HepG2 (cell line): ENCODE measurements around the gene DMXL2. TPM values are rescaled to one million over a fixed set of nuclear protein-coding genes. Genes with fewer than 3 reads are reported as not detected.

Experiments
- ARHGAP35 ChIP-seq: sonication (generic); formaldehyde crosslinking; IDR thresholded peaks from 2 replicates; pipeline ENCODE4 v1.9.0; 2022; ENCODE audit warnings: mild to moderate bottlenecking, inconsistent platforms, moderate library complexity, missing genetic modification reagents, borderline replicate concordance
- ATM ChIP-seq: fragments of 450-650 bp; IDR thresholded peaks from 2 replicates; pipeline ENCODE4 v1.7.1; 2017; ENCODE audit warnings: mild to moderate bottlenecking, borderline replicate concordance
- CREBL2 ChIP-seq: sonication (generic); formaldehyde crosslinking; IDR thresholded peaks from 2 replicates; pipeline ENCODE4 v1.8.1; 2023; ENCODE audit warnings: missing genetic modification reagents, mild to moderate bottlenecking, borderline replicate concordance
- FIP1L1 ChIP-seq: fragments of 200-400 bp; formaldehyde crosslinking; IDR thresholded peaks from 2 replicates; pipeline ENCODE4 v1.6.1; 2018; ENCODE audit warnings: low read depth, mild to moderate bottlenecking, low read length, moderate library complexity, borderline replicate concordance; ENCODE audit not compliant: insufficient read depth
- FOSL1 ChIP-seq: sonication (generic); formaldehyde crosslinking; IDR thresholded peaks from 2 replicates; pipeline ENCODE4 v1.9.0; 2021; ENCODE audit warnings: missing genetic modification reagents, borderline replicate concordance
- KLF11 ChIP-seq: IDR thresholded peaks from 2 replicates; pipeline ENCODE4 v1.6.1; 2016; ENCODE audit warnings: missing compliant biosample characterization
- PAX8 ChIP-seq: sonication (generic); formaldehyde crosslinking; IDR thresholded peaks from 2 replicates; pipeline ENCODE4 v1.8.0; 2022; ENCODE audit warnings: mild to moderate bottlenecking, missing genetic modification reagents, borderline replicate concordance
- PHB2 ChIP-seq: fragments of 450-650 bp; IDR thresholded peaks from 2 replicates; pipeline ENCODE4 v1.6.1; 2018; ENCODE audit not compliant: partially characterized antibody
- TCF12 ChIP-seq, 2 experiments: fragments of 450-650 bp in 1 of 2; sonication (generic) in 1 of 2; formaldehyde crosslinking in 1 of 2; IDR thresholded peaks; 2 replicates each; pipeline versions ENCODE4 v1.6.1 to v1.8.0; 2017 to 2022; ENCODE audit warnings: antibody characterized with exemption in 1 of 2, mild to moderate bottlenecking in 1 of 2, missing genetic modification reagents in 1 of 2, moderate library complexity in 1 of 2
- THAP11 ChIP-seq: IDR thresholded peaks from 2 replicates; pipeline ENCODE4 v1.6.1; 2016; ENCODE audit warnings: missing biosample characterization, missing genetic modification reagents
- ZBTB20 ChIP-seq: sonication (generic); formaldehyde crosslinking; IDR thresholded peaks from 2 replicates; pipeline ENCODE4 v1.8.1; 2023; ENCODE audit warnings: missing genetic modification reagents, low read depth, mild to moderate bottlenecking, borderline replicate concordance
- ZBTB44 ChIP-seq: sonication (generic); formaldehyde crosslinking; IDR thresholded peaks from 2 replicates; pipeline ENCODE4 v1.4.0; 2020; ENCODE audit warnings: missing genetic modification reagents
- ZKSCAN1 ChIP-seq: fragments of 150-350 bp; IDR thresholded peaks from 2 replicates; pipeline ENCODE4 v1.6.1; 2014; ENCODE audit warnings: low read length
- ZNF136 ChIP-seq: sonication (generic); formaldehyde crosslinking; IDR thresholded peaks from 2 replicates; pipeline ENCODE4 v1.8.1; 2022; ENCODE audit warnings: low read depth, mild to moderate bottlenecking, moderate library complexity, missing genetic modification reagents
- ZNF431 ChIP-seq: sonication (generic); formaldehyde crosslinking; IDR thresholded peaks from 2 replicates; pipeline ENCODE4 v1.9.0; 2022; ENCODE audit warnings: missing genetic modification reagents, low read depth, mild to moderate bottlenecking, borderline replicate concordance
- ZNF614 ChIP-seq: IDR thresholded peaks from 2 replicates; pipeline ENCODE4 v1.6.1; 2018; ENCODE audit warnings: missing biosample characterization, missing genetic modification reagents, inconsistent platforms, borderline replicate concordance
- ZNF691 ChIP-seq: sonication (generic); formaldehyde crosslinking; IDR thresholded peaks from 2 replicates; pipeline ENCODE4 v1.4.0; 2020; ENCODE audit warnings: missing genetic modification reagents, low read depth, mild to moderate bottlenecking, borderline replicate concordance
- ZNF850 ChIP-seq: sonication (generic); formaldehyde crosslinking; conservative IDR thresholded peaks from 2 replicates; pipeline ENCODE4 v1.9.0; 2021; ENCODE audit warnings: mild to moderate bottlenecking, missing genetic modification reagents
- polyA plus RNA-seq, 8 experiments: library from polyadenylated mRNA; depleted of rRNA in 3 of 8; stranded (reverse) in 7 of 8; unstranded in 1 of 8; fragments of >200 nt; fragmentation: Illumina TruSeq in 4 of 8; extraction: Trizol in 4 of 8; gene quantifications; 2 replicates each; pipeline versions ENCODE4 v1.2.1 to v1.2.3, GENCODE V29; 2011 to 2016; ENCODE audit warnings: low read depth in 4 of 8, missing spikeins in 1 of 8, mixed read lengths in 1 of 8; ENCODE audit not compliant: insufficient read depth in 1 of 8
- total RNA-seq, 5 experiments: library from RNA; depleted of rRNA; stranded (reverse); fragments of >200 nt; fragmentation: Illumina TruSeq; extraction: Trizol; gene quantifications; 2 replicates each; pipeline ENCODE4 v1.2.3, GENCODE V29; 2016; ENCODE audit warnings: low read depth in 1 of 5
- TF ChIP-seq, protein P1 (sequence below): sonication (generic); formaldehyde crosslinking; IDR thresholded peaks from 2 replicates; pipeline ENCODE4 v1.9.0; 2021; ENCODE audit warnings: missing genetic modification reagents, borderline replicate concordance
- TF ChIP-seq, protein P2 (sequence below): IDR thresholded peaks from 2 replicates; pipeline ENCODE4 v1.6.1; 2016

DMXL2 gene
- total and polyA plus RNA-seq, 2 of the 13 experiments (the other 11 are each of a cell fraction or from before 2014, with no cell fraction given): 11.6 to 15.3 TPM

- TF ChIP-seq ZBTB44 (CRISPR knock-in tag) (no peak), ATM (no peak), ZKSCAN1 (no peak), TCF12 (IDR thresholded peaks at IDR 0.05) (no peak), TCF12 (CRISPR knock-in tag; IDR thresholded peaks at IDR 0.05) (no peak), PHB2 (no peak), ZNF431 (CRISPR knock-in tag) (no peak; the same call in 1 of the 2 replicates), ZNF691 (0 out of 2 replicates have a peak, but pooled peaks have one; percentile 13), THAP11 (CRISPR knock-in tag) (peak; percentile 57; the same call in 1 of the 2 replicates), ZBTB20 (CRISPR knock-in tag) (no peak), FIP1L1 (no peak), FOSL1 (CRISPR knock-in tag) (no peak), ZNF614 (CRISPR knock-in tag) (no peak; the same call in 1 of the 2 replicates), ZNF136 (CRISPR knock-in tag) (no peak), PAX8 (CRISPR knock-in tag) (0 out of 2 replicates have a peak, but pooled peaks have one; percentile 19), ARHGAP35 (CRISPR knock-in tag) (no peak; the same call in 1 of the 2 replicates), KLF11 (CRISPR knock-in tag) (no peak), CREBL2 (CRISPR knock-in tag) (no peak), ZNF850 (CRISPR knock-in tag) (no peak)
- TF ChIP-seq, protein P1, sequence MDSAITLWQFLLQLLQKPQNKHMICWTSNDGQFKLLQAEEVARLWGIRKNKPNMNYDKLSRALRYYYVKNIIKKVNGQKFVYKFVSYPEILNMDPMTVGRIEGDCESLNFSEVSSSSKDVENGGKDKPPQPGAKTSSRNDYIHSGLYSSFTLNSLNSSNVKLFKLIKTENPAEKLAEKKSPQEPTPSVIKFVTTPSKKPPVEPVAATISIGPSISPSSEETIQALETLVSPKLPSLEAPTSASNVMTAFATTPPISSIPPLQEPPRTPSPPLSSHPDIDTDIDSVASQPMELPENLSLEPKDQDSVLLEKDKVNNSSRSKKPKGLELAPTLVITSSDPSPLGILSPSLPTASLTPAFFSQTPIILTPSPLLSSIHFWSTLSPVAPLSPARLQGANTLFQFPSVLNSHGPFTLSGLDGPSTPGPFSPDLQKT (CRISPR knock-in tag): no peak
- TF ChIP-seq, protein P2, sequence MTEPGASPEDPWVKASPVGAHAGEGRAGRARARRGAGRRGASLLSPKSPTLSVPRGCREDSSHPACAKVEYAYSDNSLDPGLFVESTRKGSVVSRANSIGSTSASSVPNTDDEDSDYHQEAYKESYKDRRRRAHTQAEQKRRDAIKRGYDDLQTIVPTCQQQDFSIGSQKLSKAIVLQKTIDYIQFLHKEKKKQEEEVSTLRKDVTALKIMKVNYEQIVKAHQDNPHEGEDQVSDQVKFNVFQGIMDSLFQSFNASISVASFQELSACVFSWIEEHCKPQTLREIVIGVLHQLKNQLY: no peak
Measured at GRCh38 chr15:51622604-51623370, at the start of gene DMXL2 (continued).
